CD4-positive, alpha-beta T cell (primary cell): Measurements from ENCODE around the gene SCGB1C2. TPM values are rescaled to one million over a fixed set of nuclear protein-coding genes. Genes with fewer than 3 reads are reported as not detected.
"Not testable (repeated sequence)": the region's sequence is repeated elsewhere in the genome, so short reads cannot be mapped to it uniquely, and the experiment has no call there.

Source experiments
- ATAC-seq: fragments of 200-7000 bp; cut with Tn5 transposase; one replicate; pipeline ENCODE4 v1.10.0; 2022; ENCODE audit warnings: mild to moderate bottlenecking; ENCODE audit not compliant: poor library complexity
- CTCF ChIA-PET: fragments of 350-600 bp; sonication (Branson Sonifier 250); formaldehyde crosslinking; loops from one replicate; lab custom pipeline; 2021; ENCODE audit warnings: antibody characterized with exemption, inconsistent platforms; lab: Charles Lee
- POLR2A ChIA-PET: fragments of 350-600 bp; sonication (Branson Sonifier 250); formaldehyde crosslinking; loops from one replicate; lab custom pipeline; 2021; ENCODE audit warnings: antibody characterized with exemption, inconsistent platforms; lab: Charles Lee
- DNase-seq, 14 experiments: peaks; one replicate each; pipeline ENCODE4 v3.0.0-alpha.2; 2013 to 2020; ENCODE audit warnings: mixed read lengths in 2 of 14
- H3K27ac ChIP-seq, 2 donors: one replicate each; pipeline versions ENCODE4 v1.5.1 to v1.7.0; 2013; ENCODE audit warnings: low read length in 2 of 2, low read depth in 1 of 2, mild to moderate bottlenecking in 1 of 2
- H3K27me3 ChIP-seq, 2 experiments: 1 replicate in 1 of 2; 2 replicates in 1 of 2; pipeline versions ENCODE4 v1.6.1 to v1.7.0; 2013; ENCODE audit warnings: low read length in 2 of 2, control low read depth in 1 of 2, mild to moderate bottlenecking in 1 of 2, moderate library complexity in 1 of 2; ENCODE audit not compliant: insufficient read depth in 2 of 2, control insufficient read depth in 1 of 2
- H3K36me3 ChIP-seq: one replicate; pipeline ENCODE4 v1.6.1; 2013; ENCODE audit warnings: low read length, control low read depth; ENCODE audit not compliant: insufficient read depth
- H3K4me1 ChIP-seq: one replicate; pipeline ENCODE4 v1.6.1; 2013; ENCODE audit warnings: low read length, control low read depth; ENCODE audit not compliant: insufficient read depth
- H3K4me3 ChIP-seq: one replicate; pipeline ENCODE4 v1.5.1; 2013; ENCODE audit warnings: mild to moderate bottlenecking, low read length, moderate library complexity
- H3K9me3 ChIP-seq, 2 experiments: 1 replicate in 1 of 2; 2 replicates in 1 of 2; pipeline versions ENCODE4 v1.6.1 to v1.7.0; 2013; ENCODE audit warnings: low read length in 2 of 2, mild to moderate bottlenecking in 2 of 2, control low read depth in 1 of 2, moderate library complexity in 1 of 2; ENCODE audit not compliant: control insufficient read depth in 1 of 2, insufficient read depth in 1 of 2
- H3K27ac Mint-ChIP-seq: one replicate; pipeline ENCODE4 v1.8.0; 2020; ENCODE audit warnings: mixed read lengths
- H3K27me3 Mint-ChIP-seq: one replicate; pipeline ENCODE4 v1.8.0; 2021; ENCODE audit warnings: mixed read lengths
- H3K36me3 Mint-ChIP-seq: one replicate; pipeline ENCODE4 v1.8.0; 2021; ENCODE audit warnings: low read depth, mixed read lengths
- H3K4me1 Mint-ChIP-seq: one replicate; pipeline ENCODE4 v1.8.0; 2021; ENCODE audit warnings: low read depth, mixed read lengths
- H3K4me3 Mint-ChIP-seq: one replicate; pipeline ENCODE4 v1.8.0; 2020; ENCODE audit warnings: mild to moderate bottlenecking, mixed read lengths
- H3K9me3 Mint-ChIP-seq: one replicate; pipeline ENCODE4 v1.8.0; 2020; ENCODE audit warnings: mixed read lengths
- CTCF ChIP-seq: fragments of 200-600 bp; IDR thresholded peaks from one replicate; pipeline ENCODE4 v1.8.0; 2022; ENCODE audit warnings: antibody characterized with exemption, mild to moderate bottlenecking
- intact Hi-C, 2 experiments: fragments of 100-400 bp; cut with DNase I in 1 of 2; cut with micrococcal nuclease in 1 of 2; formaldehyde crosslinking; loops; one replicate each; pipeline versions ENCODE4 v1.15.1 to v1.9.0; 2023 to 2025; cut with DNase I, micrococcal nuclease
- total RNA-seq, 174 experiments: library from RNA in 2 of 174; stranded (reverse) in 2 of 174; gene quantifications; one replicate each; pipeline ENCODE4 v1.2.3 and lab custom pipeline; 2021 to 2026

SCGB1C2 gene
- total RNA-seq, 2 experiments from 2014 or later, result not detected

GRCh38 chr17:134332-134785 is 3.0 kb upstream of the SCGB1C2 start:
- H3K9me3 ChIP-seq, H3K4me3 ChIP-seq, intact Hi-C loops, H3K27ac Mint-ChIP-seq, H3K27me3 ChIP-seq, H3K36me3 ChIP-seq, H3K4me1 ChIP-seq, H3K27ac ChIP-seq, H3K36me3 Mint-ChIP-seq, CTCF ChIA-PET, H3K4me3 Mint-ChIP-seq, H3K9me3 Mint-ChIP-seq, POLR2A ChIA-PET, H3K27me3 Mint-ChIP-seq, H3K4me1 Mint-ChIP-seq: not testable (repeated sequence)
- DNase-seq (peak in 2 of 14 experiments; percentile 43 to 63), ATAC-seq (peak; percentile 77)
- TF ChIP-seq CTCF, result peak; percentile 10

GRCh38 chr17:135022-135421 is 2.3 kb upstream of the SCGB1C2 start:
- ATAC-seq, H3K9me3 Mint-ChIP-seq, H3K4me1 ChIP-seq, H3K36me3 ChIP-seq, H3K27me3 Mint-ChIP-seq, H3K27ac Mint-ChIP-seq, H3K9me3 ChIP-seq, H3K4me3 ChIP-seq, CTCF ChIA-PET, H3K4me1 Mint-ChIP-seq, H3K4me3 Mint-ChIP-seq, intact Hi-C loops, H3K36me3 Mint-ChIP-seq, H3K27me3 ChIP-seq, POLR2A ChIA-PET, H3K27ac ChIP-seq, DNase-seq: not testable (repeated sequence)

GRCh38 chr17:135895-136294 is 1.5 kb upstream of the SCGB1C2 start:
- H3K4me1 Mint-ChIP-seq, H3K36me3 Mint-ChIP-seq, H3K9me3 Mint-ChIP-seq, H3K9me3 ChIP-seq, CTCF ChIA-PET, H3K4me3 Mint-ChIP-seq, H3K27me3 Mint-ChIP-seq, POLR2A ChIA-PET, H3K27ac ChIP-seq, H3K27ac Mint-ChIP-seq, H3K4me1 ChIP-seq, DNase-seq, intact Hi-C loops, H3K27me3 ChIP-seq, H3K36me3 ChIP-seq, H3K4me3 ChIP-seq: not testable (repeated sequence)
- ATAC-seq, result peak; percentile 40

- H3K4me3 Mint-ChIP-seq, H3K27me3 Mint-ChIP-seq, H3K4me1 Mint-ChIP-seq, CTCF ChIA-PET, intact Hi-C loops, H3K36me3 ChIP-seq, H3K27me3 ChIP-seq, POLR2A ChIA-PET, H3K4me1 ChIP-seq, H3K4me3 ChIP-seq, H3K27ac ChIP-seq, H3K36me3 Mint-ChIP-seq, H3K9me3 Mint-ChIP-seq, H3K9me3 ChIP-seq: not testable (repeated sequence)
- ATAC-seq (peak; percentile 79), DNase-seq (peak in 11 of 14 experiments; percentile 53 to 81 (median 65))
- H3K27ac Mint-ChIP-seq, result peak overlapping the region; percentile 51
- peak; percentile 44 for TF ChIP-seq CTCF
Observed at GRCh38 chr17:136531-136930, 838 bp upstream of the SCGB1C2 start.

GRCh38 chr17:139401-140205 is 2.2 kb downstream of the SCGB1C2 start:
- H3K36me3 Mint-ChIP-seq, H3K27ac ChIP-seq, POLR2A ChIA-PET, CTCF ChIA-PET, H3K27ac Mint-ChIP-seq, H3K9me3 ChIP-seq, H3K27me3 ChIP-seq, H3K27me3 Mint-ChIP-seq, intact Hi-C loops, H3K4me1 Mint-ChIP-seq, H3K36me3 ChIP-seq, H3K9me3 Mint-ChIP-seq, ATAC-seq, H3K4me3 ChIP-seq, H3K4me3 Mint-ChIP-seq, DNase-seq: not testable (repeated sequence)
- H3K4me1 ChIP-seq, result peaks cover 11% of the 10 kb centered on the region
